NCI-H146 (cell line): ENCODE data around the gene WWOX.

Experiments
- DNase-seq: peaks from one replicate; lab custom pipeline; 2025; lab: John Stamatoyannopoulos, UW

WWOX gene

GRCh38 chr16:78852081-78852635 lies 752.7 kb downstream of the WWOX start:
- no peak for DNase-seq

GRCh38 chr16:78862022-78862421 lies 762.6 kb downstream of the WWOX start:
- DNase-seq: no peak

- no peak for DNase-seq
Measured at GRCh38 chr16:78866521-78866920, 767.1 kb downstream of the WWOX start.

GRCh38 chr16:78869492-78869891 lies 770.0 kb downstream of the WWOX start:
- no peak for DNase-seq

- no peak for DNase-seq
Measured at GRCh38 chr16:78871241-78871640, 771.8 kb downstream of the WWOX start.

- no peak for DNase-seq
Measured at GRCh38 chr16:78876671-78877070, 777.2 kb downstream of the WWOX start.

- no peak for DNase-seq
Measured at GRCh38 chr16:78877114-78877655, 777.7 kb downstream of the WWOX start.

GRCh38 chr16:78878570-78878969 lies 779.1 kb downstream of the WWOX start:
- no peak for DNase-seq

GRCh38 chr16:78879011-78879410 lies 779.6 kb downstream of the WWOX start:
- no peak for DNase-seq

- no peak for DNase-seq
Measured at GRCh38 chr16:78882150-78882549, 782.7 kb downstream of the WWOX start.

GRCh38 chr16:78882751-78883150 lies 783.3 kb downstream of the WWOX start:
- DNase-seq: no peak

- no peak for DNase-seq
Measured at GRCh38 chr16:78884204-78884603, 784.8 kb downstream of the WWOX start.

- DNase-seq: no peak
Measured at GRCh38 chr16:78889346-78889745, 789.9 kb downstream of the WWOX start.

GRCh38 chr16:78890373-78890895 lies 791.0 kb downstream of the WWOX start:
- no peak for DNase-seq

GRCh38 chr16:78892951-78893733 lies 793.7 kb downstream of the WWOX start:
- DNase-seq: no peak

- no peak for DNase-seq
Measured at GRCh38 chr16:78894886-78895285, 795.4 kb downstream of the WWOX start.

GRCh38 chr16:78895681-78896080 lies 796.2 kb downstream of the WWOX start:
- DNase-seq: no peak

- no peak for DNase-seq
Measured at GRCh38 chr16:78896280-78896679, 796.8 kb downstream of the WWOX start.

- no peak for DNase-seq
Measured at GRCh38 chr16:78897299-78897698, 797.8 kb downstream of the WWOX start.

GRCh38 chr16:78900044-78900811 lies 800.8 kb downstream of the WWOX start:
- no peak for DNase-seq

- DNase-seq: no peak
Measured at GRCh38 chr16:78900966-78901365, 801.5 kb downstream of the WWOX start.

GRCh38 chr16:78902321-78902720 lies 802.9 kb downstream of the WWOX start:
- no peak for DNase-seq

GRCh38 chr16:78903237-78903636 lies 803.8 kb downstream of the WWOX start:
- no peak for DNase-seq
